Gastroesophageal sphincter (tissue), 3 donors: Measurements from ENCODE around the gene APP.

ENCODE experiments used
- CTCF ChIP-seq, 4 experiments: fragments of 200-600 bp in 2 of 4; fragments of 450-650 bp in 2 of 4; sonication (generic) in 1 of 4; IDR thresholded peaks; one replicate each; pipeline ENCODE4 v1.5.1; 2017 to 2019; ENCODE audit warnings: antibody characterized with exemption in 4 of 4, mild to moderate bottlenecking in 2 of 4, moderate library complexity in 2 of 4
- EP300 ChIP-seq: sonication (generic); formaldehyde crosslinking; IDR thresholded peaks from one replicate; pipeline ENCODE4 v1.6.1; 2017; ENCODE audit warnings: antibody characterized with exemption, mild to moderate bottlenecking
- POLR2A ChIP-seq, 2 donors: fragments of 450-650 bp; IDR thresholded peaks; one replicate each; pipeline ENCODE4 v1.6.1; 2017; ENCODE audit warnings: antibody characterized with exemption in 2 of 2, mild to moderate bottlenecking in 2 of 2, moderate library complexity in 1 of 2
- POLR2AphosphoS5 ChIP-seq: sonication (generic); formaldehyde crosslinking; IDR thresholded peaks from one replicate; pipeline ENCODE4 v1.6.1; 2017; ENCODE audit warnings: antibody characterized with exemption

GRCh38 chr21:26001356-26001755 lies 169.2 kb downstream of the APP start:
- TF ChIP-seq CTCF (IDR thresholded peaks at IDR 0.05) (no peak), EP300 (no peak), POLR2AphosphoS5 (no peak), POLR2A (IDR thresholded peaks at IDR 0.05) (no peak)
